NOMO-1 treated with dmso at 0.1 percent for 144 hours (cell line): ENCODE data around the gene STARD9.
A peak's percentile ranks its signal among the peaks of the same experiment; 100 is the strongest.
"Not testable (repeated sequence)": the region's sequence is repeated elsewhere in the genome, so short reads cannot be mapped to it uniquely, and the experiment has no call there.

Source experiments
- DNase-seq: peaks from one replicate; lab custom pipeline; 2025; ENCODE audit not compliant: unreplicated experiment; lab: John Stamatoyannopoulos, UW

STARD9 gene

DNA sequence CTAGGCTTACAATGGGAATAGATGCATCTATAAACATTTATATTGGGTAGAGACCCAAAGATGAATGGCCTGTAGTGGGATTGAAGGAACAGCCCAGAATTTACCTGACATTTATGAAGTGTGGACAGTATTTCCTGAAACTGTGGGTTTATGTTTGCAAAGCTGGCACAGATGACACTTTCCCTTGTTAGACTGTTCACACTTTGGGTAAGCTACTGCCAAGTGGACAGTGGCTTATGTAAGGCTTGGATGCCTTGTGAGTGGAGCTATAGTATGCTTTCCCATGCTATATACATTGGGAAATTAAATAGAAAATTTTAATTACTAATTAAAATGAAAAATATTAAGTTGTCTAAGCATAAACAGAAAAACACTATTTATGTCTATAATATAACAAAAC lies 48.5 kb downstream of the STARD9 start:
- no peak for DNase-seq

DNA sequence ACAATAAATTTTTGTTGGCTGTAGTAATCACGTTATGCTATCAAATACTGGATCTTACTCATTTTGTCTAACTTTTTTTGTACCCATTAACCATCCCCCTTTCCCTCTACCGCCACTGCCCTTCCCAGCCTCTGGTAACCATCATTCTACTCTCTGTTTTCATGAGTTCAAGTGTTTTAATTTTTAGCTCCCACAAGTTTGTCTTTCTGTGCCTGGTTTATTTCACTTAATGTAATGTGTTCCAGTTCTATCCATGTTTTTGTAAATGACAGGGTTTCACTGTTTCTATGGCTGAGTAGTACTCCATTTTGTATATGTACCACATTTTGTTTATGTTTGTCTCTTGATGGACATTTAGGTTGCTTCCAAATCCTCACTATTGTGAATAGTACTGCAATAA lies 52.1 kb downstream of the STARD9 start:
- DNase-seq = no peak

DNA sequence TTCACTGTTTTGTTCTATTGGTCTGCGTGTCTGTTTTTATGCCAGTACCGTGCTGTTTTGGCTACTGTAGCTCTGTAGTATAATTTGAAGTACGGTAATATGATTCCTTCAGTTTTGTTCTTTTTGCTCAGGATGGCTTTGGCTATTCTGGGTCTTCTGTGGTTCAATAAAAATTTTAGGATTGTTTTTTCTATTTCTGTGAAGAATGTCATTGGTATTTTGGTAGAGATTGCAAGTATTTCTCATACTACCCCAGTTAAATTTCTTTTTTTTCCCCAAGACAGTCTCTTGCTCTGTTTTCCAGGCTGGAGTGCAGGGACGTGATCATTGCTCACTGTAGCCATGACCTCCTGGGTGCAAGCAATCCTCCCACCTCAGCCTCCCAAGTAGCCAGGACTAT lies 53.4 kb downstream of the STARD9 start:
- no peak for DNase-seq

DNA sequence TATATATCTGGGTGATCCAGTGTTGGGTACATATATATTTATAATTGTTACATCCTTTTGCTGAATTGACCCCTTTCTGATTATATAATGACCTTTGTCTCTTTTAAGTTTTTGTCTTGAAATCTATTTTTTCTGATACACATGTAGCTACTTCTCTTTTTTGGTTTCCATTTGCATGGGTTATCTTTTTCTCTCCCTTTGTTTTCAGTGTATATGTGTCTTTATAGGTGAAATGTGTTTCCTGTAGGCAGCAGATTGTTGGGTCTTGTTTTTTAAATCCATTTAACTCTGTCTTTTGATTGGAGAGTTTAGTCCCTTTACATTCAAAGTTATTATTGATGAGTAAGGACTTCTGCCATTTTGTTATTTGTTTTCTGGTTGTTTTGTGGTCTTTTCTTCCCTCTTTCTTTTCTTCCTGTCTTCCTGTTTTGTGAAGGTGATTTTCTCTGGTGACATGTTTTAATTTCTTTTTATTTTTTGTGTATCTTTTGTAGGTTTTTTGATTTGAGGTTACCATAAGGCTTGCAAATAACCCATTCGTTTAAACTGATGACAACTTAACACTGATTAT lies 56.8 kb downstream of the STARD9 start:
- no peak for DNase-seq

DNA sequence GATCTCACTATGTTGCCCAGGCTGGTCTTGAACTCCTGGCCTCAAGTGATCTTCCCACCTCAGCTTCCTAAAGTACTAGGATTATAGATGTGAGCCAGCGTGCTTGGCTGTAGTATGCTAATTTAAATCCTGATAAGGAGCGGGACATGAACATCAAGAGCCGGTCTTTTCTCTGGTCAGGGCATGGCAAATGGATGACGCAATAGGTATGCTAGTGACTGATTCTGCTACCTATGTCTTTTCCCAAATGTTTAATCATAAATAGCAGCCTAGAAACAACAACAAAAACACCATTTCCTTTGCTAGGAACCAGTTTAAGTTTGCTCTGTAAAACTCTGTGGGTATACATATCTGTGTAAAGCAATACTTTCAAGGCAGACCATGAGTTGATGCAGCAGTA lies 64.7 kb downstream of the STARD9 start:
- DNase-seq = no peak

DNA sequence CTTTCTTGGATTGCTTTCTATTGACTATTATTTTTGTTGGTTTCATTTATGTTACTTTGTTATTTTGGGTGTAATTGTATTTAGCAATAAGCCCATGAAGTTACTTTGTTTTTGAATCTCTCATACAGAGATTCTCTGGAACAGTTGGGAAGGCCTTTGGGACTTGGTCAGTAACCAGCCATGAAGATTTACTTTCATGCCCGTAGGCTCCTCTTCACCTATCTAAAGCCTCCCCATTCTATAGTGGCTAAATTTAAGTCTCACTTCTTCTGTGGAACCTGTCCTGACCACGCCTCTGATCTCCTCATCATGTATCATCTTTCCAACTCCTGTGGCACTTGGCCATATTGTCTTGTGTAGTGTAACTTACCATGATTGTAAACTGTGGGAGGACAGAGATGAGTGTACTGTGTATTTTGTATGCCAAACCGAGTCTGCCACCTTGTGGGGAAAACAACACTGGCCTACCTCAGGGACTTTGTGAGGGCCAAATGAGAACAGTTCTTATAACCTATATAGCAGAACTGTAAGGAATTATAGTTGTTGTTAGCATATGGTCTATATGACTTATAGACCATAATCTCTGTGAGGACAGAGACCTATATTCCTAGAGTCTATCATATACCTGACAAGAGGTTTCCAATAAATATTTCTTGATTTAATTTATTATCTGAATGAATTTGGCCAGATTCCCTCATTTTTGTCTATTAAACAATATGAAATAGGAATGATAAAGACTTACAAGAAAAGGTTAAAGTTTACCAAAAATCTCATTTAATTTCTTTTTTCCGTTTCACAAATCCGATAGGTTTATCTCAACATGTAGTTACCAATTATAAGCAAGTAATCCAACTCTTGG lies 75.0 kb downstream of the STARD9 start:
- DNase-seq = peak; percentile 25

DNA sequence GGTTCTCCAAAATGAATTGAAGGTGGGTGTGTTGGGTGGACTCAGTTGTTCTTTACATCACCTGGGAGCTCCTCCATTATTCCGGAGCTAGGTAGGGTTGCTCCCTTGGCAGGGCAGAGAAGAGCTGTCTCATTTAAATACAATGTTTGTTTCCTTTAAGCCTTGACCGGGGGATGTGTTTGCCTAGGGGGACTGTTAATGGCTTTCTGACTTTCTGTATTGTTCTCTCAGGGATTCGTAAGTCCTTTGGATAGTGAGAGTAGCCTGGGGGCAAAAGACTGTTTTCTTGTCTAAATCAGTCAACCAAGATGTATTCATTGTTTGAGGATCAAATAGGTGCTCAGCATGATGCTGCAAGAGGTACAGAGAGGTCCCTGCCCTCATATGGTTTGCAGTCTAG lies 90.4 kb downstream of the STARD9 start:
- DNase-seq = no peak

DNA sequence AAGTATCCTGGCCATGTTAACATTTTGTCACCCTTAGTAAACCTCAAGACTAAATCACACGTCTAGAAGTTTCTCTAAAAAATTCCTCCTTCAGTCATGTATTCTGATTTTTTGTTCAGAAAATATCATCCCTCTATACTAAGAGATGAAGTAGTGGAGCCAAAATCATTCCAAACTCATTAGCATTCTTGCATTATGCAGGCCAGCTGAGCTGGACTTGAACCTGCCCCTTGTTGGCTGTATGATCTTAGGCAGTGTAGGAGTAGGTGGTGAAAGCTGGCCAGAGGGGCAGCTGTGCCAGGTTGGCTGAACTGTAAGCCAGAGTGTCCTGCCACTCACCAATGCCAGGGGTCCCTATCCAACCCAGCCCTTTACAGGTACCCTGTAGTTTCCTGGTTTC lies 92.4 kb downstream of the STARD9 start:
- DNase-seq = no peak

DNA sequence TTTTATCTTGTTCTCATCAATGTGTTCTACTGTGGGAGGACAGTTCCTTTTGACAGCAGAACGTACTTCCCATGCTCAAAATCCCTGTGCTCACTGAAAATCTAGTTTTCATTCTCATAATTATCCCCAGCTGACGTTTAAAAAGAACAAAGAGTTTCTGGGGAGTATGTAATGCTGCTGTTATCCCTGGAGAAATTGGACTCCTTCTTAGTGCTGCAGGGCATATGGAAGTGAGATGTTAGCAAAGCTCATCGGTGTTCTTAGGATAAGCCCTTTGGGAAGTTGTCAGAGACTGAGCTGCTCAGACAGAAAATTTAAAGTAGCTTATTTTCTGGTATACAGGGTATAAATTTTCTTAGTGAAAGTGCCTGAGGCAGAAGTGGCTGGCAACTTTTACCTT lies 95.0 kb downstream of the STARD9 start:
- no peak for DNase-seq

DNA sequence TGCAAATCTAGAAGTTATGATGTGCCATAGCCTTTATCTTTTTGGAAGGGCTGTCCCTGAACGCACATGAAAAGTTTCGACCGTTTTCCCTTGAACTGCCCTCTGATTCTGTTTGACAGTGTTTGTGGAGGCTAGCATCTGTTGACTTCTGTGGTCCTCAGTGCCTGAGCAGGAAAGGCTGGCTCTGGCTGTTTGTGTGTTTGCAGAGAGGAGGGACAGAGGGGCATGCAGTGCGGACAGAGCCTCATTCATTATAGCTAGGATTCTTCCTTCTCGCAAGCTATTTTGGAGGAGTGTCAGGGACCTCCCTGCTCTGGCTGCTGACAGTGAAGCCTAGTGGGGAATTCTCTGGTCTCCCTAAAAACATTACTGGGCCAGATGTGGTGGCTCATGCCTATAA lies 97.0 kb downstream of the STARD9 start:
- no peak for DNase-seq

DNA sequence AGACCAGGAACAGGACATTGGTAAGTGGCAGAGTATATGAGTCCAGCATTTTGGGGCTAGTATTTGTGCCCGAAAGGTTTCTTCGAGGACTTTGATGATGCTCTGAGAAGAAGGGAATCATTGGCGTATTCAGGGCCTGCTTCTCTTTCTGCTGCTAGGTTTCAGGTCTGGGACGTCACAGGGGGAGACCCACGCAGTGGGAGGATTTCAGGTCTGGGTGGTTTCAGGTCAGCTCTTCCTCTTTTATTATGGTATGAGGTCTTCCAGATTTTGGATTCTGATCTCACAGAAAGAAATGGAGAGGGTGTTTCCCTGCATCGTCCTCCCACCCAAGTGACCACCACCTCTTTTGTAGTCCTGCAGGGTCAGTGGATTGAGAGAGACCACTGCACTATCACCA lies 99.1 kb downstream of the STARD9 start:
- no peak for DNase-seq

DNA sequence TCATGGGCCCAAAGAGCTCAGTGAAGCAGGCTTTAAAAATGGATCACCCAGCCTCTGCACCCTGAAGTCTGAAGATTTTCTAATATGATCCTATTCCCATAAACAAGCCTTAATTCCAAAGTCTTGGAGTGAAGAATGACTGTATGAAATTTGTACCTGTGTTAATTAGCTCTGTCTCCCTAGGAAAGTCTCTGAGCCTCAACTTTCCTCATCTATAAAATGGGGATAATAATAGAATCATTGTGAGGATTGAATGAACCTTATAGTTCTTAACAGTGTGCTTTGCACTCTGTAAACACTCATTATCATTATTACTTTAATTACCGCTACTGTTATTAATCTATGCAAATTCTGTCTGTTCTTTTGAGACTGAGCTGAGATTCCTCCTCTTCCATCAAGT lies 99.6 kb downstream of the STARD9 start:
- no peak for DNase-seq

DNA sequence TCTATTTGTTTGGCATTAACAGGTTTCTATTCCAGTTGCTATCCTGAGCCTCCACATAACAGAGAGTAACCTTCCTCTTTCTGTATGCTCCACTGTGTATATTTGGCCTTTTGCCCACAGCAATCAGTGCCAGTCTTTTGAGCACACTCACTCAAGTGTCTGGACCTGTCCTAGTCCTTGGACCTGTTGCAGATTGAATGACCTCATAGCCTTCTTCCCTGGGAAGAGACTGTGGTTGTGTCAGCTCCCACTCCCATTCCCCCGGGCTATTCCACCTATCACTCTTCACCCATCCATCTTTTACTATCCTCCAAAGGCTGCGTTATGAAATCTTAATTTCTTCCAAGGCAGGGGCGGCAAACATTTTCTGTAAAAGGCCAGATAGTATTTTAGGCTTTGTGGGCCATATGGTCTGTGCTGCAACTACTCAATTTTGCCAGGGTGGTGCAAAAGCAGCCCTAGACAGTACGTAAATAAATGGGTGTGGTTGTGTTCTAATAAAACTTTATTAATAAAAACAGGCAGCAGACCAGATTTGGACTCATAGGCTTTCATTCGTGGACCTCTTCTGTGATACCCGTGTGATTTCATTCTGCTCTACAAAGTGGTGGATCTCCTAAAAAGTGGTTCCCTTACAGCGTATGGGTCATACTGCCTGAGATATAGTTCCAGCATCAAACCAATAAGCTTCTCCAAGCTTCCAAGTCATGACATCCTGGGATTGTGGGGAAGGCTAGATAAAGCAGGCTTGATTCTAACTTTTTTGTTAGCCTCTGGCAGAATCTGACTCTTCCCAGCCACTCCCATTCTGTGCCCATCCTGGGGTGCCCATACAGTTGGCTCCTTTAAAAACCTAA lies 104.1 kb downstream of the STARD9 start:
- DNase-seq = no peak

DNA sequence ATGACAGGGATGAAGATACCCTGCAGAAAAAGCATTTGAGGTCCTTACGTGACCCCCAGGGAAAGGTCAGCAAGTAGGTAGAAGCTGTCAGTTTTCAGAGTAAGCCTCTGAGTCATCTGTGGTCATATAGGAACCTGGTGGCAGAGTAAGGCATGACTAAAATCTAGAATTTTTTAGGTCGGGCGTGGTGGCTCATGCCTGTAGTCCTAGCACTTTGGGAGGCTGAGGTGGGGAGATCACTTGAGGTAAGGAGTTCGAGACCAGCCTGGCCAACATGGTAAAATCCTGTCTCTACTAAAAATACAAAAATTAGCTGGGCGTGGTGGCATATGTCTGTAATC lies 104.7 kb downstream of the STARD9 start:
- not testable (repeated sequence) for DNase-seq

DNA sequence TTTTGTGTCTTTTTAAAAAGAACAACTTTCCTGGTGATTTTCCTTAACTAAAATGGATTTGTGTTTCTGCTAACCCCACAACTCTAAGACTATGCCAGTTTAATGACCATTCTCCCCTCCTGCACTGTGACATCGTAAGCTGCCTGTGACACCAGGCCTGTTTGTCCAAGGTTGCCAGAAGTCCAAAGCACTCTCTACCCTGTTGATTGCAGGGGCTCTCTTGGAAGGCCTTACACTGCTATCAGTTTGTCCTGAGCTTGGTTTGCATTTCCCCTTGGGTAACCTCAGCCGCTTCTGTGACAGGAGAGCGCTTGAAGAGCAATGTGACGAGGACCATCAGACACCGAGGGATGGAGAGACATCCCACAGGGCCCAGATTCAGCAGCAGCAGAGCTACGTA lies 105.7 kb downstream of the STARD9 start:
- DNase-seq = no peak

DNA sequence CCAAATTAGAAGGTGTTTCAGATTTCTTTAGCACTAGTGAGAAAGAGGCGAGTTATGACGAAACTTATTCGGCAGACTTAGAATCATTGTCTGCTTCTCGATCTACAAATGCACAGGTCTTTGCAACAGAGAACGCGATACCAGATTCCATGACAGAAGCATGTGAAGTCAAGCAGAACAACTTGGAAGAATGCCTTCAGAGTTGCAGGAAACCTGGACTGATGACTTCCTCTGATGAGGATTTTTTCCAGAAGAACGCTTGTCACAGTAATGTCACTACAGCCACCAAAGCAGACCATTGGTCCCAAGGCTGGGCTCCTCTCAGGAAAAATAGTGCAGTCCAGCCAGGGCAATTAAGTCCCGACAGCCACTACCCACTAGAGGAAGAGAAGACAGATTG lies 110.9 kb downstream of the STARD9 start:
- no peak for DNase-seq

DNA sequence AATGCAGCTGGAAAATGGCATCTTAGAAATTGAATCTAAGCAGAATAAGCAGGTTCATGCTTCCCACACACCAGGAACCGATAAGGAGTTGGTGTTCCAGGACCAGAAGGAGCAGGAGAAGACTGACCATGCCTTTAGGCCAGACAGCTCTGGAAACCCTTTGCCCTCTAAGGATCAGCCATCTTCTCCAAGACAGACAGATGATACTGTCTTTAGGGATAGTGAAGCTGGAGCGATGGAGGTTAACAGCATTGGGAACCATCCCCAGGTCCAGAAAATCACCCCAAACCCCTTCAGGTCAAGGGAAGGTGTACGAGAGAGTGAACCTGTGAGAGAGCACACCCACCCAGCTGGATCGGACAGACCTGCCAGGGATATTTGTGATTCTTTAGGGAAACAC lies 112.3 kb downstream of the STARD9 start:
- DNase-seq = no peak

DNA sequence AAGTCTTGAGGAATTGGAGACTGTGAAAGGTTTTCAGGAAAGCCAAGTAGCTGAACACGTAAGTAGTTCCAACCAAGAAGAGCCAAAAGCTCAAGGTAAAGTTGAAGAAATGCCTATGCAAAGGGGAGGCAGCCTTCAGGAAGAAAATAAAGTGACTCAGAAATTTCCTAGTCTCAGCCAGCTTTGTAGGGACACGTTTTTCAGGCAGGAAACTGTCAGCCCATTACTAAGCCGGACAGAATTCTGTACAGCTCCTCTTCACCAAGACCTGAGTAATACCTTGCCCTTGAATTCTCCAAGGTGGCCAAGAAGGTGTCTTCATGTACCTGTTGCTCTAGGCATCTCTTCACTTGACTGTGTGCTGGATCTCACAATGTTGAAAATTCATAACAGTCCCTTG lies 112.9 kb downstream of the STARD9 start:
- DNase-seq = no peak

DNA sequence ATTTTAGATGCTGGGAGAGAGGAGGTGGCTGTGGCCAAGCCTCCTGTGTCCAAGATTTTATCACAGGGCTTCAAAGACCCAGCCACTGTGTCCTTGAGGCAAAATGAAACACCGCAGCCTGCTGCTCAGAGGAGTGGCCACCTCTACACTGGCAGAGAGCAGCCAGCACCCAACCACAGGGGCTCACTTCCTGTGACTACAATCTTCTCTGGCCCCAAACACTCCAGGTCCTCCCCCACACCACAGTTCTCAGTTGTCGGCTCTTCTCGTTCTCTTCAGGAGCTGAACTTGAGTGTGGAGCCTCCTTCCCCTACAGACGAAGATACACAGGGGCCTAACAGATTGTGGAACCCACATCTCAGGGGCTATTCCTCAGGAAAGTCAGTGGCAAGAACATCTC lies 115.9 kb downstream of the STARD9 start:
- DNase-seq = no peak

DNA sequence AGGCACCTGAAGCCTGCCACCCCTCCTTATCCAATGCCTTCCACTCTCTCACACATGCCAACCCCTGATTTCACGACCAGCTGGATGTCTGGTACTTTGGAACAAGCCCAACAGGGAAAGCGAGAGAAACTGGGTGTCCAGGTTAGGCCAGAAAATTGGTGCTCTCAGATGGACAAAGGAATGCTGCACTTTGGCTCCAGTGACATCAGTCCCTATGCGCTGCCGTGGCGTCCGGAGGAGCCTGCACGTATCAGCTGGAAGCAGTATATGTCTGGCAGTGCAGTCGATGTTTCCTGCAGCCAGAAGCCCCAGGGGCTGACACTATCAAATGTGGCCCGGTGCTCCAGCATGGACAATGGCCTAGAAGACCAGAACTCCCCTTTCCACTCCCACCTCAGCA lies 116.4 kb downstream of the STARD9 start:
- no peak for DNase-seq

DNA sequence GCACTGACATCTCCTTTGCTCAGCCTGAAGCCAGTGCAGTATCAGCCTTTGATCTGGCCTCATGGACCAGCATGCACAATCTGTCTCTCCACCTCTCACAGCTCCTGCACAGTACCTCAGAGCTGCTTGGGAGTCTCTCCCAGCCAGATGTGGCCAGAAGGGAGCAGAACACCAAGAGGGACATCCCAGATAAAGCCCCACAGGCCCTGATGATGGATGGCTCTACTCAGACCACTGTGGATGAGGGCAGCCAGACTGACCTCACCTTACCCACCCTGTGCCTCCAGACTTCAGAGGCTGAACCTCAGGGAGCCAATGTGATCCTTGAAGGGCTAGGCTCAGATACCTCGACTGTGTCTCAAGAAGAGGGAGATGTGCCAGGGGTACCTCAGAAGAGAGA lies 117.1 kb downstream of the STARD9 start:
- no peak for DNase-seq

DNA sequence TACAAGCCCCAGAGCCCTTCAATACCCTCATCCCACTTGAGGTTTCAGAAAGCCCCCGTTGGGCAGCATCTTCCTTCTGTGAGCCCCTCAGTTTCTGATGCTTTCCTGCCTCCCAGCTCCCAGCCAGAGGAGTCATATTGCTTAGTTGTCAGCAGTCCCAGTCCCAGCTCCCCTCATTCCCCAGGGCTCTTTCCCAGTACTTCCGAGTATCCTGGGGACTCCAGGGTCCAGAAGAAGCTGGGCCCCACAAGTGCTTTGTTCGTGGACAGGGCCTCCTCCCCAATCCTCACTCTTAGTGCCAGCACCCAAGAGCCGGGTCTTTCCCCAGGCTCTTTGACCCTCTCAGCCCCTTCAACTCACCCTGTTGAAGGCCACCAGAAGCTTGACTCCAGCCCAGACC lies 117.6 kb downstream of the STARD9 start:
- DNase-seq = no peak
